Adrenal gland (tissue), 5 donors: ENCODE measurements around the gene SH3D19.

Experiments used
- CTCF ChIP-seq, 6 experiments: fragments of 450-650 bp in 4 of 6; fragments of 200-600 bp in 2 of 6; sonication (generic) in 1 of 6; IDR thresholded peaks; 1 replicate in 5 of 6; 2 replicates in 1 of 6; pipeline versions ENCODE4 v1.5.1 to v1.8.0; 2016 to 2021; ENCODE audit warnings: antibody characterized with exemption in 6 of 6, mild to moderate bottlenecking in 2 of 6, moderate library complexity in 1 of 6
- POLR2A ChIP-seq, 2 donors: fragments of 450-650 bp; IDR thresholded peaks; one replicate each; pipeline ENCODE4 v1.6.1; 2017; ENCODE audit warnings: antibody characterized with exemption in 2 of 2, mild to moderate bottlenecking in 2 of 2, moderate library complexity in 1 of 2
- donor health status: DM: no; HTN: no; CAD: no.

- TF ChIP-seq CTCF (IDR thresholded peaks at IDR 0.05) = no peak
- no peak for TF ChIP-seq POLR2A (IDR thresholded peaks at IDR 0.05)
Measured at GRCh38 chr4:151324124-151324751, 1.2 kb downstream of the SH3D19 start.
